ENCODE data around the gene TARBP1.

TARBP1 gene

DNA sequence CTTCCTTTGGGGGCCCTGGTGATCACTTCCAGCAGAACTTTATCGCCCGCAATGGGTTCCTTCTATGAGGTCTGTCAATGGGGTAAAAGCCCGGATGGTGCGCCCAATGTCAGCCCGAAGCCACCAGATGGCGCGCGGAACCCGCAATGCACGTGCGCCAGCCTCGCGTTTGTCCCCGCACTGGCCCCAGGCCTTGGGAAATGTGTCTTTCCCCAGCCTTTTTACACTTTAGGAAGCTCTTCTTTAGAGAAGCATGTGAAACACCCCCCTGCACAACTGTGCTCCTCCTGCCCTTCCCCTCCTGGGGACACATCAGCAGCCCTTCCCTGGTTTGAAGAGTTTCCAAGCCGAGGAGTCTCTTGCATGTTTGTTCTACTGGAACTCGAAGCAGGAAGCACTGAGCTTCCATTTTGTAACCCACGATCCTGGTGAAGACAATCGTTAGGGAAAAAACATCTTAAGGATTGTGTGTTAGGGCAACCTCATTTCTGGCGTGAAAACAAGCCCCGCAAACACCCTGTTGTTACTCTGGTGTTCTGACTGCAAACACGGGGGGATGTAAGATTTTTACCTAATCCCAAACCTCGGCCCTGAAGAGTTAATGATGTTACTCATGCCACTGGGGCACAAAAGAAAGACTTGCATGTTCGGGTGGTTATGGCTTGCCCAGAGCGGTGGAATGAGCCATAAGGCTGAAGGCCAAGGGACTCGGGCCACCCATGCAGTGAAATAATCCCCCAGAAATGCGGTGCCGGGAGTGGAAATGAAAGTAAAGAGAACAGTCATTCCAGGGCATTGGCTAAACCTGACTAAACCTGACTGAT, 20.4 kb upstream of the TARBP1 start:
- TF ChIP-seq, protein P1, sequence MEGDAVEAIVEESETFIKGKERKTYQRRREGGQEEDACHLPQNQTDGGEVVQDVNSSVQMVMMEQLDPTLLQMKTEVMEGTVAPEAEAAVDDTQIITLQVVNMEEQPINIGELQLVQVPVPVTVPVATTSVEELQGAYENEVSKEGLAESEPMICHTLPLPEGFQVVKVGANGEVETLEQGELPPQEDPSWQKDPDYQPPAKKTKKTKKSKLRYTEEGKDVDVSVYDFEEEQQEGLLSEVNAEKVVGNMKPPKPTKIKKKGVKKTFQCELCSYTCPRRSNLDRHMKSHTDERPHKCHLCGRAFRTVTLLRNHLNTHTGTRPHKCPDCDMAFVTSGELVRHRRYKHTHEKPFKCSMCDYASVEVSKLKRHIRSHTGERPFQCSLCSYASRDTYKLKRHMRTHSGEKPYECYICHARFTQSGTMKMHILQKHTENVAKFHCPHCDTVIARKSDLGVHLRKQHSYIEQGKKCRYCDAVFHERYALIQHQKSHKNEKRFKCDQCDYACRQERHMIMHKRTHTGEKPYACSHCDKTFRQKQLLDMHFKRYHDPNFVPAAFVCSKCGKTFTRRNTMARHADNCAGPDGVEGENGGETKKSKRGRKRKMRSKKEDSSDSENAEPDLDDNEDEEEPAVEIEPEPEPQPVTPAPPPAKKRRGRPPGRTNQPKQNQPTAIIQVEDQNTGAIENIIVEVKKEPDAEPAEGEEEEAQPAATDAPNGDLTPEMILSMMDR (IDR thresholded peaks at IDR 0.05; ENCODE audit: extremely low read depth, insufficient read depth, missing control alignments) = peak; percentile 85
- in situ Hi-C loops (cut with MboI; ENCODE audit: low pct_unique_long_range_greater_than_20kb, low sequenced_read_pairs, unreplicated experiment) = loop anchor here (5.0 to 25.0 kb wide), 3 partner anchors 263 to 593 kb away; no protein-coding TSS in a partner anchor
- peak; percentile 55 for DNase-seq (ENCODE audit: low spot score)

DNA sequence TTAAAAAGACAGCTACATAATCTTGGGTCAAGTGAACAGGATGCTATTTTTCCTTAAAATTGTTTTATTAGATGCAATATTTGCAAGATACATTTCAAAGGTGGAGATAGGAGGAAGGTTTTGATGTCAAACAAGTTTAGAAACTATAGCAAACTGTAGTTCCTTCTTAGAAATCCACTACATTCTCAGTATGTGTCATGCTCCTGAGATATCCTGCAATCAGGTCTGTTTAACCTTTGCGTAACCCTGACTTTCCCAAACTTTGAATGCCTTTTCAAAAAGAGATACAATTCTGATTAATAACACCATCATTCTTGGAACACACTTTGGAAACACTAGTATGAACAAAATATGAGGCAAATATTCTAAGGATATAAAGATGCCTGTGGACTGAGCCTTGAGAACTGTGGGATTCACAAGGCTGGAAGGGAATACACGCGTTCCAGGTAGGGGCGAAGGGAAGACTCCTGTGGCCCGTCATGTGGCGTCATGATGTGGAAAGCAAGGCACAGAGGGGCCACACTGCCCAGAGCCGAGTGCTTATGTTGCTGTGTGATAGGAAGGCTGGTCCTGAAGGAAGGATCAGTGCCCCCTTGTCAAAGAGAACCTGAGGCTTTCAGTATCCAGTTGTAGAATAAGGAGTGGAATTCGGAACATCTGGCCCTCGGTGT, 19.6 kb upstream of the TARBP1 start:
- in situ Hi-C loops (cut with MboI; ENCODE audit: low pct_unique_long_range_greater_than_20kb, low sequenced_read_pairs, unreplicated experiment) = loop anchor here (5.0 to 25.0 kb wide), 3 partner anchors 264 to 594 kb away; no protein-coding TSS in a partner anchor
- no peak for DNase-seq (ENCODE audit: low spot score)
- TF ChIP-seq, protein P1 (IDR thresholded peaks at IDR 0.05; ENCODE audit: extremely low read depth, insufficient read depth, missing control alignments) = no peak

DNA sequence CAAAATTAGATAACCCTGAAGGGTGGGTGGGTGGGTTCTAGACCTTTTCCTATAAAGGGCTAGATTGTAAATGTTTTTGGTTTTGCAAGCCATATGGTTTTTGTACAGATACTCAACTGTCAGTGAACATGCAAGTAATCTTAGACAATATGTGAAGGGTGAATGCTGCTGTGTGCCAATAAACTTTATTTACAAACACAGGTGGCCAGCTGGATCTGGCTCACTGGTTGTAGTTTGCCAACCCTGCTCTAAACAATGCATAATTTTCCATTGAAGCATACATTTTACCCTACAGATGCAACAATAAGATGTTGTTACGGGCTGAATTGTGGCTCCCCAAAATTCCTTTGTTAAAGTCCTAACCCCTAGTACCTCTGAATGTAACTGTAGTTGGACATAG, 18.6 kb upstream of the TARBP1 start:
- TF ChIP-seq, protein P1 (IDR thresholded peaks at IDR 0.05; ENCODE audit: extremely low read depth, insufficient read depth, missing control alignments) = no peak
- in situ Hi-C loops (cut with MboI; ENCODE audit: low pct_unique_long_range_greater_than_20kb, low sequenced_read_pairs, unreplicated experiment) = loop anchor here (5.0 to 25.0 kb wide), 3 partner anchors 265 to 595 kb away; no protein-coding TSS in a partner anchor
- no peak for DNase-seq (ENCODE audit: low spot score)

DNA sequence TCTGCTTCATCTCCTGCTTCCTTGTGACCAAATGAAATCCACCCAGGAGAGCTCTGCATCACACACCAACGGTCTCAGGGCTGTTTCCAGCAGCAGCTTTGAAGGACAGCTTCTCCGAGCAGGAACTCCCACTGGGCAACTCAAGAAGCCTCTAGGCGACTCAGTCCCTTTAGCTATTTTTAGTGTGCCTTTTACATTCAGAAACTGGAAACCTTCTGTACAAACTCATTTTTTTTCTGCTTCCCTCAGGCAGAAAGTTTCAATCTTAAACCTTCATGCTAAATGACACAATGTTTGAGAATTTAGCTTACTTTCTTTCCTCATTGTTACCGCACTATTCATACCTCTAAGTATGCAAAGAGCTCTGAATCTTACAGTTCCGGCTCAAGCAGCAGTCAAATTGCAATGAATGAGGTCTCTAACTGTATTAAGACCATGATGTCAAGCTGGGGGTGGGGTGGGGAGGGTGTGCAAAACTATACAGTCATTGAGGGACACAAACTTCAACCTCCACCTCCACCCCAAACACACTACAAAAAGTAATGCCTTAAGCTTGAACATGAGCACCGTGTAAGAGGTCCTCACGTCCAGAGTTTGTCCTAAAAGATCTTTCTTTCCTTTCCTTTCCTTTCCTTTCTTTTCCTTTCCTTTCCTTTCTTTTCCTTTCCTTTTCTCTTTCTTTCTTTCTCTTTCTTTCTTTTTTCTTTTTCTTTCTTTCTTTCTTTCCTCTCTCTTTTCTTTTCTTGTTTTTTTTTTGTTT, 16.4 kb upstream of the TARBP1 start:
- TF ChIP-seq, protein P1 (IDR thresholded peaks at IDR 0.05; ENCODE audit: extremely low read depth, insufficient read depth, missing control alignments) = no peak

DNA sequence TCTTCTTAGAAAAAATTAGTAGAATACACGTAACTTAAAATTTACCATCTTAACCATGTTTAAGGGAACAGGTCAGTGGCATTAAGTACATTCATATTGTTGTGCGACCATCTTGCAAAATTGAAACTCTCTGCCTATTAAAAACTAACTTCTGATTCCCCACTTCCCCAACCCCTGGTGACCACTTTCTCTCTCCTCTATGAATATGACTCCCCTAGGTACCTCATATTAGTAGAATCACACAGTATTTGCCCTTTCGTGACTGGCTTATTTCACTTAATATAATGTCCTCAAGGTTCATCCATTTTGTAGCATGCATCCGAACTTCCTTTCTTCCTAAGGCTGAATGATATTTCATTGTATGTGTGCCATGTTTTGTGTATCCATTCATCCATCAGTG, 15.1 kb upstream of the TARBP1 start:
- TF ChIP-seq, protein P1 (IDR thresholded peaks at IDR 0.05; ENCODE audit: extremely low read depth, insufficient read depth, missing control alignments) = no peak
- no peak for DNase-seq (ENCODE audit: low spot score)
- in situ Hi-C loops (cut with MboI; ENCODE audit: low pct_unique_long_range_greater_than_20kb, low sequenced_read_pairs, unreplicated experiment) = loop anchor here (10.0 to 25.0 kb wide), 2 partner anchors 268 to 481 kb away; no protein-coding TSS in a partner anchor

More for the DNA sequence above, 16.4 kb upstream of the TARBP1 start:
- peak; percentile 67 for DNase-seq (ENCODE audit: low spot score)
- in situ Hi-C loops (cut with MboI; ENCODE audit: low pct_unique_long_range_greater_than_20kb, low sequenced_read_pairs, unreplicated experiment) = loop anchor here (5.0 to 25.0 kb wide), 3 partner anchors 267 to 597 kb away; no protein-coding TSS in a partner anchor
